ENCODE data around the gene THOC7.
A peak's percentile ranks its signal among the peaks of the same experiment; 100 is the strongest.

Gene THOC7

DNA sequence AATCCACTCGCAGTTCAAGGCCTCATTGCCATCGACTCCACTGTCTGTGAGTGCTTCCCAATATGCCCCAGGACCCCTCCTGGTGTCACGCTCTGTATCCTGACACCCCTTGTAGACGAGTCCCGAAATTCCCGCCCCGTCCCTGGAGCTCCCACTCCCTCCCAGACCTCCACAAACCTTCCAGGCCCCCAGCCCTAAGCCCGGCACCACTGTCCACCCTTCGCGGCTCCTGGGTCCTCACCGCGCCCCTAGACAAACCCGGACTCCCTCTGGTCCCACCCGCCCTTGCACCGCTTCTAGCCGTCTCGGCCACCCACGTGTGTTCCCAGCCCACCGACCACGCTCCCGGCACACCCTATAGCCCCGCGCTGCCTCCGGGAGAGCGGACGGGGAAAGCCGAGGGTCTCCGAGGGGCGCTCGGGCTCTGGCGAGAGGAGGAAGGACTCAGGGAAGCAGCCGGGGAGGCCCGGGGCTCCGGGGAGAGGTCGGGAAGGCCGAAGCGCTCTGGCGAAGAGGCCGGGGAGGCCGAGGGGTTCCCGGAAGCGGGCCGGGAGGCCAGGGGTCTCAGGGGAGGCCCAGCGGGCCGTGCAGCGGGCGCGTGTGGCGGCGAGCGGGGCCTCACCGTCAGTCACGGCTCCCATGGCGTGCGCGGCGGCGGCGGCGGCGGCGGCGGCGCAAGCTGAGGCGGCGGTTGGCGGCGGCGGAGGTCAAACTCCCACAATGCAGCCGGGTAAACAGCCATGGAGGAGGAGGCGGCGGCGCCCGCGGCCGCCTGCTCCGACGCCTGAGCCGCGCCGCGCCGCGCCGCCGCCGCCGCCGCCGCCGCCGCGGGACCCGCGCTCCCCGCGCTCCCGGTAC, at the start of gene THOC7, which contains the start of gene ATXN7:
THOC7 (minus strand) TSS at position 656 of the 858 bp plus-strand sequence; CDS start at position 641, 15 bp downstream.
ATXN7 (plus strand) TSS at position 718 of the 858 bp plus-strand sequence. CDS start 48,732 bp downstream, outside the sequence.
- DNase-seq = peak in 47 of 56 donors; percentile 4 to 71 (median 43)

DNA sequence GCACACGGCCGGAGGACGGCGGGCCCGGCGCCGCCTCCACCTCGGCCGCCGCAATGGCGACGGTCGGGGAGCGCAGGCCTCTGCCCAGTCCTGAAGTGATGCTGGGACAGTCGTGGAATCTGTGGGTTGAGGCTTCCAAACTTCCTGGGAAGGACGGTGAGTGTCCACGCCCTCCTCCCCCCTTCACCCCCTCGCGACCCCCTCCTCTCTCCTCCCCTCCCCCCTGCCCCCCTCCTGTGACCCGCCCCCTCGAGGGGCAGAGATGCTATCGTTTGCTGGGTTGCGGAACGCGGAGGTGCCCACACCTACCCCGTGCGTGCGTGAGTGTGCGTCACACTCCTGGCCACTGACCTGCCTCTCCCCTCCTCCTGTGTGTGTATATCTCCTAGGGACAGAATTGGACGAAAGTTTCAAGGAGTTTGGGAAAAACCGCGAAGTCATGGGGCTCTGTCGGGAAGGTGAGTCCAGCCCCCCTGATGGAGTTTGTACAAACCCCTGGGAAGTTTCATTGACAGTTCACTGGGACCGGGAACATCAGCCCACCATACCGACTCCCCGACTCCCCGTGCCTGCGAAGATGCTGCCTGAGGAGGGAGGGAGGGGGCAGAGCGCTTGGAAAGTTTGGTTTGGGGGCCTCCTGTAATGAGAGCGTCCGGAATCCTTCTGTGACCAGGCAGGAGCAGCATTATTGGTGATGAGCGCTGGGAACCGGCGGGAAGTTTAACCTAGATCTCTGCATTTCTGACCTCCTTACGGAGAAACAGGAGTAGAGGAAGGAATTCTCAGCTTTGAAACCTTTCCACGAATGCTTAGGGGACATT, 49.4 kb upstream of the THOC7 start:
- peak in 23 of 56 donors; percentile 7 to 73 (median 36) for DNase-seq

DNA sequence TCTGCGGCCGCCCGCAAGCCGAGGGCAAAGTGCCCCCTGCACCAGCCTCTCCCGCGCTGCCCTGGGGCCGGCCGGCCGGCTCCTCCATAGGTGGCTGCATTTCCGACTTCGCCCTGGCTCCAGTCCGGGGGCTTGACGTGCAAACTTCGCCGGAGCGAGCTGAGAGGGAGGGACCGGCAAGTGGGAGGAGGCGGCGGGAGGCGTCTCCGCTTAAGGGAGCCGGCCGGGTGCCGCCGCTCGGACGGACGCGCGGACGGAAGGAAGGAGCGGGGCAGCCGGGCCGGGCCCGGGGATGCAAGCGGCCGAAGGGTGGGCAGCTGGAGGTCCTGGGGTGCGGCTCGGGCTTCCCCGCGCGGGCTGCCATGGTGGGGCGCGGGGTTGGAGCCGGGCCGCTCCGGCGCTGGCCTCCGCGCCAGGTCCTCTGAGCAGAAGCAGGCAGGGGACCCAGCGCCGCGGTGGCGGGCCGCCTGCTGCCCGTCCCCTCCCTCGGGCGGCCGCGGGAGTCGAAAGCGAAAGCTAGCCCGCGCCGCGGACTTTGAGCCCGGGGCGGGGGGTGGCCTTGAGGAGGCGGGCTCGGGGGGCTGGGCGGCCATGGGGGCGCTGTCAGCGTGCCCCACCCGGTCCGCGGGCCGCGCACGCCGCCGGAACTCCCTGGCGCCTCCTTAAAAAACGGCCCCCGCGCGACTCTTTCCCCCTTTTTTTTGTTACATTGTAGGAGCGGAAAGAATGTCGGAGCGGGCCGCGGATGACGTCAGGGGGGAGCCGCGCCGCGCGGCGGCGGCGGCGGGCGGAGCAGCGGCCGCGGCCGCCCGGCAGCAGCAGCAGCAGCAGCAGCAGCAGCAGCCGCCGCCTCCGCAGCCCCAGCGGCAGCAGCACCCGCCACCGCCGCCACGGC, 48.5 kb upstream of the THOC7 start, which contains the start of gene SCAANT1:
SCAANT1 (minus strand) TSS at position 511 of the 895 bp plus-strand sequence.
- DNase-seq = peak; percentile 21 to 88 (median 72)

DNA sequence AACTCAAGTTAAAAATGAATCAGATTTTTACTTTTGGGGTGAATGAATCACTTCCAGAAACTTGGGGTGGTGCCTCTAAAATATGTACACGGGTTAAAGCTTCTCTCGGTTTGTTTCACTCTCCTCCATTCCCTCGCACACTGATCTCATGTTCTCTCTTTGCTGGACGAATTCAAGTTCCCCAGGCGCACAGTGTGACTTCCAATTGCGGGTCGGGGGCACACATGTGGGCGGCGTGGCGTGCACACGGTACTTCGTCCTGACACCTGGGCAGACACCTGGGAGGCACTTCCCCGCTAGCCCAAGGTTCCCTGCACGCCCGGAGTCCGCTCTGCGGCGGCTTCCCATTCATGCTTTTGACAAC, 47.9 kb upstream of the THOC7 start:
- DNase-seq = no peak

DNA sequence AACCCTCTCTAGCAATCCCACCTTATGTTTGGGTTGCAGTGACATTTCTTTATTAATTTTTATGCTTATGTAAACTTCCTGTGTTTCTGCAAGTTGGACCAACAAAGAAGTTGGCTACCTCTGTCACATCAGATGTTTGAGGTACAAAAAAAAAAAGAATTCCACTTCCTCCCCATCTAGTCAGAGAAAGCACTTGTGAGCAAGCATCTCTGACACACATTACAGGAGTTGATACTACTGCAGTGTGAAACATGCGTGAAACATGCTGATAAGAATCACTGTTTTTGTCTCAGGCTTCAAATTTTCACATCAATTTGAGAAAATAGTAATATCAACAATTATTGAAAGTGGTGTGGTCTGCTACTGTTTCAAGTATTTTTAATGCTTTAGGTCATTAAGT, 47.3 kb upstream of the THOC7 start:
- no peak for DNase-seq

DNA sequence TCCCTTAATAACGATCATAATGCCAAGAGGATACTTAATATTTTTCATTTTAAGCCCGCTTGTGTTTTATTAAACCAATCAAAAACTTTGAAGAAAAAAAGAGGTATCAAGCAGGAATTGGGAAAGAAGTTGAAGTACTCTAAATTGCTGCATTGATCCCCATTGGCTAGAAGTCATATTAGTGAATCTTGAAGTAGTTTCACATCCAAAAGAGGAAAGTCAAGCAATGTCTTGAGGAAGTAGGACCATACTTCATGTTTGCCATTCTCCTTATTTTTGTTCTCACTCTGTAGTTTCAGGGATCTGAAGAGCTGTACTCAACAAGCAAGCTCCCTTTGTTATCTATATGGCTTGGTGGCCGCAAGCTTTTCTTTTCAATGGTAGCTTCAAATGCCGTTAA, 46.4 kb upstream of the THOC7 start:
- DNase-seq = no peak

DNA sequence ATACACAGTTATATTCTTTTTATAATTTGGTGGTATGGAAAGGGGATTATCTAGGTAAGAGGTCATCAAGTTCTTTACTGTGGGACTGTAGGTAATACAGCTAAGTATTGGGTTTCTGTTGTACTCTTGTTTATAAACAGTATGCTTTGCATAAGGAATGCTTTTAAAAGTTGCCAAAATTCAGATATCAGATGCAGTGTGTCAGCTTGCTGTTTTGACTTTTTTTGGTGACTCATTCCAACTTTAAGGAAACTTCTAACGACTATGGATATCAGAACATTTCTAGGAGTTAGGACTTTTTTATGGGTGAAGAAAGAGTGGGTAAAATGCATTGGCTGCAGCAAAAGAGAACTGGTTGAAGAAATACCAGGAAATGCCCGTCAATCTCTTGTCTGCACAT, 45.8 kb upstream of the THOC7 start:
- DNase-seq = no peak

DNA sequence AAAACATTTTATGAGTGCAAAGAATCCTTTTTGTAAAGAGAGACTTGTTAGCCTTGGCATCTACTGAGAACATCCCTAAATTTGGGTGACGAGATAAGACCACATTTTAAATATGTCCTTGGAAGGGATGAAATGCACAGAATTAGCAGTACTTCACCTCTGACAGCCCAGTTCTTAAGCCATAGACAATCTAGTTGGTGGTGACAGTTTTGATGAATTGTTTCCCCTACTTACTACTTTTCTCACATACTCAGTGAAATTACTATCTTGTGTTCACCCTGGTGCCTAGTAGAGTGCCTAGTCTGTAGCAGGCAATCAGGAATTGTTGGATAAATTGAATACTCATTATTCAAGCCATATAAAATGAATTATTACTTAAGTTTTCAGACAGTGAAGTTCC, 45.2 kb upstream of the THOC7 start:
- no peak for DNase-seq

DNA sequence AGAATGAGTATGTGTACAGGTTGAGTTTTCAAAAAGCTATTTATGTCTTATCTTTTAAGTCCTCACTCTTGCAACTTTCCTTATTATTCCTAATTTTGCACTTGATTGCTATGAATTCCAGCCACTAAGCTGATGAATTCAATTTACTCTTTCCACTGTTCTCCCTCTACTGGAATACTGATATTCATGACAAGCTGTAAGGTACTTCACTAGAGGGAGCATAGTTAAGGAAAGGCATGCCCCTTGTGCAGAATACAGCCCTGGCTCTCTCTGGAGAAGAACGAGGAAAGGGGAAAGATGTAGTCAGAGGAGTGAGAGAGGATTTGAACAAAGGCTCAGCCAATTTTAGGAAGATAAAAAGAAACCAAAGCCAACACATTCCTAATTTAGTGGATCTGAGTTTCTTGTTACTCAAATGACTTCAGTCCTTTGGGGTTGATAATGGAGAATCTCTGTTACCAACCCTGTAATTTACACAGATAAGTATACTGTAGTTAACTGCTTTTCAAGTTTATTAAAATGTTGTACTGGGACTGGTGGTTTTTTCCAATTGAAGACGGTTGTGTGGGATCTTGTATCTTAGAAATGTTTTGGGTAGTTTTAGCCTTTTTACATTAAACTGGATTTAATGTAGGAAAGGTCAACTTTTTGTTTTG, 44.6 kb upstream of the THOC7 start:
- DNase-seq = no peak

DNA sequence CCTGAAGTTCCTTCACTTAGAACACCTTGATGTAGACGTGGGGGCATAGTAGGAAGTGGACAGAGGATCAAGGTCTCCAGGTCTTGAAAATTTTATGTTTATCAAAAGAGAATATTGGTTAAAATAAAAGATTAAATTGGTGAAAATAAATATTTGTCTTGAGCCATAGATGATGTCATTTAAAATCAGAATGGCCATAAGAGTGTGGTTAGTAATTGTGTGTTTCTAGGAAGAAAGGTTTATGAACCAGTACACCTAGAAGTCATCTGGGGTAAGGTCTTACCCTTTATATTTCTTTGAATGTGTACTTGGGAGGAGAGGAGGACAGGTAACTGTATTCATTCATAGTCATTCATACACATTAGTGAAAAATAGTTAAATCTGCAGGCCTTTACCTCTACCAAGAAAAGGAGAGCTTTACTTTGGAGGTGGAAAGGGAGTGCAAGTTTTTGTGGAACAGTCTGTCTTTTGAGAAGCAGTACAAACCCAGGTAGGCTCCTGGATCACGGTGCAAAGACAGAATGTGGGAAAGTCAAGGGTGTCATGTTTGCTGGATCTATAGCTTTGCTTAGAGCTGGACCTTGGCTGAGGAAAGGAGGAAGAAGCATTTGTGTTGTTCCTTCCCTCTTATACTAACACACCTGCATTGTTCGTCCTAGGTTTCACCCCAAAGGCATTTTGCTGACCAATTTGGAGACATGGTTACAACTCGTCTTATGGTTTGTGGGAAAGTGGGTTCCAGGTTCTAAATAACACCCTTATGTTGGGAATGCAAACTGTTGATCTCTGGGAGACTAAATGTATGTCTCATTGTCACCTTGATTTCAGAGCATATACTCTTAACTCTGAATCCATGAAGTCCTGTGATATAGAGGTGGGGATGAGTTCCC, 42.4 kb upstream of the THOC7 start:
- no peak for DNase-seq

DNA sequence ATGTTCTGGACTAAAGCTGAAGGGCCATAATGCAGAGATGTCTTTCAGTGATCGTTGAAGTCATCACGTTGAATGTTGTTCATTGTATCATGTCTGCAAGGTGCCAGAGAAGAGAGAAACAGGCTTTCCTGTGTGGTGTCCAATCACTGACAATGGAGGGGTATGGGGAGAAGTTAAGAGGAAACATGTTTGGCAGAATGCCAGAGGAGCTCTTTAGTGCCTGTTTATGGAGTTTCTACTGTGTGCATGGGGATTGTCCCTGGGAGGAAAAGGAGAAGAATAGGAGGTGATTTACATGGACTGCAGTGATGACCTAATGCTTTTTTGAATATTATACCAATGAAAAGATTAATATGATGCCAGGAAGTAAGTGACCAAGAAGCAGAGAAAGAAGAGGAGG, 36.9 kb upstream of the THOC7 start:
- no peak for DNase-seq

DNA sequence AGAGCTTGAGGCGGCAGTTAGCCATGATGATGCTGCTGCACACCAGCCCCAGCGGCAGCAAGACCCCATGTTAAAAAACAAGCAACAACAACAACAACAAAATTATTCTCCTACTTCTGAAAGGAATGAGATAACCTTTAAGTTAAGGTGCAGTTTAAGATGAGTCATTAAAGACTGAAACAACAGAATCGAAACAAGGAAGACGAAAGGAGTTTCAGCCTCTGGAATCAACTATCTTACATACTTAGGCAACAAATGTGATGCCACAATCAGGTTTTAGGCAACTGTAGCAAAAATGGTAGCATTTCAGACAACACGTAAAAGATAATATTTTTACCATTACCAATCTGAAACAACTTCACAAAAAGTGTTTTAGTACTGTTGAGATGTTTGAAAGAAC, 36.4 kb upstream of the THOC7 start:
- DNase-seq = no peak

DNA sequence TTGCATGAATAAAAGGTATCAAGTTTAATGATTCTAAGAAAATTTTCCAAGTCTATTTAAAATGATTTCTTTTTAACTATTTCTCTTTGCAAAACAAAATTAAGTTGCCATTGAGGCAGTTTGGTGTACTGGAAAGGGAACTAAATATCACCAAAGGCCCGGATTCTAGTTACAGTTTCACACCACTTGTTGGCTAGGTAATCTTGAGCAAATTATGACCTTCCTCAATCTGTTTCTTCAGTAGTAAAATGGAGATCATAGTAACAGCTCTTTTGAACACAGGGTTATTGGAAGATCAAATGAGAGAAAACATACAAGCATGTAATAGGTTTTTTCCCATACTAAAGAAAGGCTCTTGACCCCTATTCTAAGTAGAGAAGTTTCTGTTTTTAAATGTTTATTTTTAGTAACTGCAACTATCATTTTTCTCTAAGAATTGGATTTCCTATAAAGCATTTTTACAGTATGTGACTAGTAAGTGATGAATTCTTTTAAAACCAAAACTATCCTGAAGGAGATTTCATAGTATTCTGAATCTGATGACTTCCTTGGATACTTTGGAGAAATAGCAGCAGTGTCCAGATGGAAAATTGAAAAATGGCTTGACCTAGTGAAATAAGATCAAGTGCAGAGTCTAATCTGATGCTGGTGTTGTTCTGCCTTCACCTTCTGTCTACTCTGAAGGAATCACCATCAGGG, 32.9 kb upstream of the THOC7 start:
- DNase-seq = no peak

DNA sequence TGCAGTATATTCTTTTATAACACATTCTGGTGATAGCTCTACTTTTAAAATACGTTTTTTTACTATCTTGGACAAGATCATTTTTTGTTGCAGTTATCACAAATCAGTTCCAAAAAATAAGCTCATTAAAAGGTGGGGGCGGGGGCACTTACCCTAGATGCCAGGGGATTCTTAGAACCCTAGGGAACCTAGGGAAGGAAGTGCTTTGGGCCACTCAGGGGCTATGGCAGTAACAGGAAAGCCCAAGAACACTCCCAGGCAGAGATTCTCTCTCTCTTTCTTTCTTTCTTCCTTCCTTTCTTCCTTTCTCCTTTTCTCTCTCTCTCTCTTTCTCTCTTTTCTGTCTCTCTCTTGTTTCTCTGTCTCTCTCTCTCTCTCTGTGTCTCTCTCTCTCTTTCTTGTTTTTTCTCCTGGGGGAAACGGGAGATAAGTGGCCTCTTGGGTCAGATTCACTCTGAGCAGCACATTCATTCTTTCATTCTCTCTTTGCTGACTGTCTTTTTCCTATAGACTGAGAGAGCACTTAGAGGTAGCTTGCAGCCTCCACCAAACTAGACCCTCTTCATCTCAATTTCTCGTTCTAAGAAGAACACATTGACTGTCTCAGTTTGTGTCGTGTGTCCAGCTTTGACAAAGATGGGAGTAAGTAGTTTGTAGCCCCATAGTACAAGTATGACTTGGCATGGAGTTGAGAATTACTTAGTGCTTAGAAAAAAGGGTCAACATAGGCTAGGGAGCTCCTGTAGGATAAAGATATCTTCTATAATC, 32.0 kb upstream of the THOC7 start:
- DNase-seq = no peak

DNA sequence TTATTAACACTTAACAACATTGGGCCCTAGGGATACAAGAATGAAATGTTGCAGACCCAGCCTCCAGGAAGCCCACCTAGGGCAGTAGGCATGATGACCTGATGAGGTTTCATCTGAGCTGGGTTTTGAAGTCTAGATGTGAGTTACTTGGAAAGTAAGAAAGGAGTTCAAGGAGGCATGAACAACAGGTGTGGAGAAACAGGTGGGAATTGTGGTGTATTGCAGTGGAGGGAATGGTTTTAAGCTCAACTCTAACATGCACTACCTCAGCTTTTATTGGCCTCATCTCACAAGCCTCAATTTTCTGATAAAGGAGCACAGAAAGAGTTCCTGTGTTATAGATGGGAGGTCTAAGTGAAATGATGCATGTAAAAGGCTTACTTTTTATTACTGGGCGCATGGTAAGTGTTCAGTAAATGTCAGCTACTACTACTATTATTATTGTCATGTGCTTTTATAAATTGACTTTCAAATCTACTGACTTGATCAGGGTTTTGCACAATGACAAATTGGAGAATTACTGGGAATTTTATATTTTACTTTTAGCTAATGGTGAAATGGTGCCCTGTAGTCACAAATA, 29.3 kb upstream of the THOC7 start:
- no peak for DNase-seq

DNA sequence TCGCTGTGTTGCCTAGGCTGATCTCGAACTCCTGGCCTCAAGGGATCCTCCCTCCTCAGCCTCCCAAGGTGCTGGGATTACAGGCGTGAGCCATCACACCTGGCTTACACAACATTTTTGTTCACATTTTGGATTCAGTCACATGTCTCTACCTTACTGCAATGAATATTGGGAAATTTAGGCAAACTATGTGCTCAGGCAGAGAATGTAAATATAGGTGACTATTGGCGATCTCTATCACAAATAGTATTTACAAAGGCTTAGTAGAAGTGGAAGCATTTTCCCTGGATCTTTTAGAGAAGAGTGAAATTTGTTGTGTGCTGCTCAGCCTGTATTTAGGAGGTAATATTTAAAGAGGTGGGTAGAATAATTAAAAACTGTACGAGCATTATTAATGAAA, 27.9 kb upstream of the THOC7 start:
- DNase-seq = no peak

DNA sequence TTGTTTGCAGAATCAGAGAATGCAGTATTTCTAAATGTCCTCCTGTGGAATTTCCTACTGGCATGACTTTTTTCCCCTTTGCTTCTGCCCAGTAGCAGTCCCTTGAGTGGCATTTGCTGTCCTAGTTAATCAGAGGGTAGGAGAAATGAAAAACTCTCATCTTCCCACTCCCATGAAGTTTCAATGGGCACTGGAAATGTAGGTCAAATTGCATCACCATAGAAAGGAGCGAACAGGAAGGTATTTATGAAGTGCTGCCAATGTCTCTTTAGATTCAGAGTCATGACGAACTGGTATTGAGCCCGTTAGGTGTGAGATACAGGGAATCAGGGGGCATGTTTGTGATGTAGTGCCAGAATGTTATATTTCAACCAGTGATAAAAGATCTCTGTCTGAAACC, 23.3 kb upstream of the THOC7 start:
- peak in 1 of 56 donors; percentile 4 for DNase-seq

DNA sequence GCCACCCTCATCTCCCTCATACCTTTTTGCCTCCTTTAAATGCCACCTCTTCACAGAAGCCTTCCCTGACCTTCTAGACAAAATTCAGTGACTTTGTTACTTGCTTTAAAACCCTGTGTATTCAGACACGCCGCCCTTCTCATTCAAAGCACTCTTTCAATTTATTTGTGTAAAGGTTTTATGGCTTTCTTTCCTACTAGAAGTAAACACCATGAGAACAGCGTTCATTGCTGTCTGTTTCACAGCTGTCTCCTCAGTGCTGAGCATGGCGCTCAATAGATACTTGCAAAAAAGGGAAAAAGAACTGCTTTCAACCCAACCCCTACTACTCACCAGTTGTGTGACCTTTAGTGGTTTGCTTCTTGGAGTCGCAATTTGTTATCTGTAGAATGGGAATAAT, 17.0 kb upstream of the THOC7 start:
- DNase-seq = no peak

Data from amygdala (tissue), 56 donors.